ACC112 (cell line): ENCODE results near the gene DIRAS2.

Experiments
- H2AFZ ChIP-seq: fragments of 200-600 bp; sonication (generic); one replicate; pipeline ENCODE4 v1.6.0; 2017; ENCODE audit warnings: antibody characterized with exemption, low read length; ENCODE audit not compliant: unreplicated experiment
- H3K27ac ChIP-seq: fragments of 200-600 bp; sonication (generic); 2 replicates; pipeline ENCODE4 v1.5.1; 2014; ENCODE audit warnings: low read depth, mild to moderate bottlenecking, antibody characterized with exemption, low read length, moderate library complexity
- H3K27me3 ChIP-seq: fragments of 200-600 bp; sonication (generic); 2 replicates; pipeline ENCODE4 v1.6.1; 2014; ENCODE audit warnings: mild to moderate bottlenecking, antibody characterized with exemption, low read length, moderate library complexity, mixed read lengths; ENCODE audit not compliant: insufficient read depth
- H3K36me3 ChIP-seq: fragments of 200-600 bp; sonication (generic); 2 replicates; pipeline ENCODE4 v1.6.1; 2016; ENCODE audit warnings: mild to moderate bottlenecking, antibody characterized with exemption, low read length, moderate library complexity, mixed read lengths; ENCODE audit not compliant: insufficient read depth
- H3K4me1 ChIP-seq: fragments of 200-600 bp; sonication (generic); one replicate; pipeline ENCODE4 v1.6.1; 2016; ENCODE audit warnings: low read length, mixed read lengths; ENCODE audit not compliant: insufficient read depth, unreplicated experiment, control insufficient read depth
- H3K4me3 ChIP-seq: fragments of 200-600 bp; sonication (generic); 2 replicates; pipeline ENCODE4 v1.5.1; 2014; ENCODE audit warnings: mild to moderate bottlenecking, low read depth, low read length
- H3K79me2 ChIP-seq: fragments of 200-600 bp; sonication (generic); one replicate; pipeline ENCODE4 v1.6.0; 2016; ENCODE audit warnings: low read length; ENCODE audit not compliant: control insufficient read depth, unreplicated experiment, insufficient read depth

The DIRAS2 gene

GRCh38 chr9:90569511-90569910, 73.1 kb downstream of the DIRAS2 start:
- no peaks in the 10 kb centered on the region for H3K36me3 ChIP-seq
- H3K27ac ChIP-seq: no peak overlapping the region
- no peak overlapping the region for H3K4me3 ChIP-seq
- no peak overlapping the region for H2AFZ ChIP-seq
- H3K79me2 ChIP-seq: no peaks in the 10 kb centered on the region
- no peaks in the 10 kb centered on the region for H3K27me3 ChIP-seq
- no peaks in the 10 kb centered on the region for H3K4me1 ChIP-seq

- Histone ChIP-seq H3K36me3 (no peaks in the 10 kb centered on the region), H3K27ac (no peak overlapping the region)
These were observed 74.0 kb downstream of the DIRAS2 start for GRCh38 chr9:90568667-90569066.

DNA sequence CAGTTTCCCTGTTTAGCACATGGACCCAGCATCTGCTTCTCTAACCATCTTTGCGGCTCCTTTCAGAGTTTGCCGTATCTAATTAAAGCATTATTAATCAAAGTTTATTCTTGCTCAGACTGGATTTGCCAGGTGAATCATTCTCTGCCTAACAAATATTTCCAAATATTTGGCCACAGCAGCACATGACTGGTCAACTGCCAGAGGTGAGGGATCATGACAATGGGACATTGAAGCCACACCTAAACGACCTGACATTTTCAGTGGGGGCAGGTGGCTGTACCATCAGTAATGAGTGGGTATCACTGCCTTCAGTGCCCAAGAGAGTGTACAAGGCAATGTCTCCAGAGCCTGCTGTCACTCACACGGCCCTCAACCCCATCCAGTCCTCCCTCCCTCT, 80.4 kb downstream of the DIRAS2 start:
- Histone ChIP-seq H3K4me1 (no peaks in the 10 kb centered on the region), H3K27ac (no peak overlapping the region), H3K79me2 (no peaks in the 10 kb centered on the region), H3K4me3 (no peak overlapping the region), H3K27me3 (no peaks in the 10 kb centered on the region), H2AFZ (no peak overlapping the region), H3K36me3 (no peaks in the 10 kb centered on the region)

More at GRCh38 chr9:90568667-90569066, 74.0 kb downstream of the DIRAS2 start:
- Histone ChIP-seq H3K27me3 (no peaks in the 10 kb centered on the region), H2AFZ (no peak overlapping the region), H3K4me1 (no peaks in the 10 kb centered on the region), H3K79me2 (no peaks in the 10 kb centered on the region), H3K4me3 (no peak overlapping the region)
